Right lobe of liver (tissue), 6 donors: ENCODE measurements around the gene KRT10. TPM values are rescaled to one million over a fixed set of nuclear protein-coding genes. Genes with fewer than 3 reads are reported as not detected.

Experiments used
- ATAC-seq, 4 donors: fragments of 200-7000 bp; cut with Tn5 transposase; one replicate each; pipeline ENCODE4 v1.9.1; 2020; ENCODE audit warnings: mild to moderate bottlenecking in 4 of 4, moderate library complexity in 4 of 4
- DNase-seq, 3 donors: peaks; one replicate each; pipeline ENCODE4 v3.0.0-alpha.2; 2020
- H3K27ac ChIP-seq, 3 donors: fragments of 200-600 bp; one replicate each; pipeline ENCODE4 v1.8.0; 2022
- H3K27me3 ChIP-seq, 2 donors: fragments of 200-600 bp; one replicate each; pipeline ENCODE4 v1.8.0; 2022
- H3K36me3 ChIP-seq, 4 donors: fragments of 200-600 bp; sonication (generic) in 1 of 4; one replicate each; pipeline versions ENCODE4 v1.5.1 to v1.8.0; 2017 to 2022; ENCODE audit warnings: control low read depth in 1 of 4
- H3K4me1 ChIP-seq, 4 donors: fragments of 200-600 bp; sonication (generic) in 1 of 4; one replicate each; pipeline versions ENCODE4 v1.5.1 to v1.8.0; 2017 to 2022; ENCODE audit warnings: control low read depth in 1 of 4
- H3K4me3 ChIP-seq, 3 donors: fragments of 200-600 bp; one replicate each; pipeline ENCODE4 v1.8.0; 2022
- H3K9me3 ChIP-seq, 4 donors: fragments of 200-600 bp; sonication (generic) in 1 of 4; one replicate each; pipeline versions ENCODE4 v1.5.1 to v1.8.0; 2017 to 2022; ENCODE audit warnings: control low read depth in 1 of 4
- POLR2A ChIP-seq: fragments of 450-650 bp; IDR thresholded peaks from one replicate; pipeline ENCODE4 v1.6.1; 2017; ENCODE audit warnings: antibody characterized with exemption, mild to moderate bottlenecking
- WGBS: methylation state at CpG from one replicate; pipeline ENCODE4 v1.1.6; 2018; ENCODE audit warnings: low coverage, low lambda C conversion rate; ENCODE audit not compliant: insufficient coverage; ENCODE audit errors: missing lambda C conversion rate; 5-methylcytosine and 5-hydroxymethylcytosine counted together
- intact Hi-C, 2 donors: fragments of 100-400 bp; cut with DNase I; formaldehyde crosslinking; loops; one replicate each; pipeline versions ENCODE4 v1.11.2 to v1.14.1; 2022
- total RNA-seq, 6 experiments: library from RNA; depleted of rRNA in 2 of 6; stranded (reverse); fragments of >200 nt in 2 of 6; fragmentation: NEBNext Ultra II Directional in 3 of 6; extraction: Animal tissue kit (Norgen Biotek cat#: 25700) in 3 of 6; gene quantifications; one replicate each; pipeline versions ENCODE4 v1.1.0 to v1.2.4, GENCODE V29; 2016 to 2023
- TF ChIP-seq, protein P1 (sequence below), 4 donors: fragments of 200-600 bp in 3 of 4; fragments of 450-650 bp in 1 of 4; IDR thresholded peaks; one replicate each; pipeline versions ENCODE4 v1.5.1 to v1.8.0; 2016 to 2022; ENCODE audit warnings: antibody characterized with exemption in 4 of 4, mild to moderate bottlenecking in 2 of 4
- donor health status: DM: no; HTN: yes; CAD: no.
- donor health status: DM: no; HTN: no; CAD: no.
- donor health status: DM: no; HTN: no; CAD: no.
- donor health status: DM: no; HTN: yes; CAD: no.
- donor health status: DM: no; HTN: yes; CAD: no.

Gene KRT10
- total RNA-seq, 6 experiments from 2014 or later = 11.4 to 20.4 (median 17.4) TPM

DNA sequence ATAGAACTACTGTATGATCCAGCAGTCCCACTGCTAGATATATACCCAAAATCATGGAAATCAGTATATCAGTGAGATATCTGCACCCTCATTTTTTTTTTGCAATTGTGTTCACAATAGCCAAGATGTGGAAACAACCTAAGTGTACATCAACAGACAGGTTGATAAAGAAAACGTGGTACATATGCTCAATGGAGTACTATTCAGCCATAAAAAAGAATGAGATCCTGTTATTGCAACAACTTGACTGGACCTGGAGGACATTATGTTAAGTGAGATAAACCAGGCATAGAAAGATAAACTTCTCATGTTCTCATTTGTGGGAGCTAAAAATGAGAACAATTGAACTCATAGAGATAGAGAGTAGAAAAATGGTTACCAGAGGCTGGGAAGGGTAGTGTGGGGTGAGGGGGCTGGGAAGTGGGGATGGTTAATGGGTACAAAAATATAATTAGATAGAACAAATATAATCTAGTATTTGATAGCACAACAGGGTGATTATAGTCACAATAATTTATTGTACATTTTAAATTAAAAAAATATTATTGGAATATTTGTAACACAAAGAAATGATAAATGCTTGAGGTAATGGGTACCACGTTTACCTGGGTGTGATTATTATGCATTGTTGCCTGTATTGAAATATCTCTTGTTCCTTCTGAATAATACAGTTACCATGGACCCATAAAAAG is 7.8 kb upstream of the KRT10 start:
- DNase-seq (no peak), ATAC-seq (no peak)
- H3K36me3 ChIP-seq = peaks cover 0 to 9% (median 0%) of the 10 kb centered on the region in 4 donors
- no peak for TF ChIP-seq POLR2A
- TF ChIP-seq, protein P1, sequence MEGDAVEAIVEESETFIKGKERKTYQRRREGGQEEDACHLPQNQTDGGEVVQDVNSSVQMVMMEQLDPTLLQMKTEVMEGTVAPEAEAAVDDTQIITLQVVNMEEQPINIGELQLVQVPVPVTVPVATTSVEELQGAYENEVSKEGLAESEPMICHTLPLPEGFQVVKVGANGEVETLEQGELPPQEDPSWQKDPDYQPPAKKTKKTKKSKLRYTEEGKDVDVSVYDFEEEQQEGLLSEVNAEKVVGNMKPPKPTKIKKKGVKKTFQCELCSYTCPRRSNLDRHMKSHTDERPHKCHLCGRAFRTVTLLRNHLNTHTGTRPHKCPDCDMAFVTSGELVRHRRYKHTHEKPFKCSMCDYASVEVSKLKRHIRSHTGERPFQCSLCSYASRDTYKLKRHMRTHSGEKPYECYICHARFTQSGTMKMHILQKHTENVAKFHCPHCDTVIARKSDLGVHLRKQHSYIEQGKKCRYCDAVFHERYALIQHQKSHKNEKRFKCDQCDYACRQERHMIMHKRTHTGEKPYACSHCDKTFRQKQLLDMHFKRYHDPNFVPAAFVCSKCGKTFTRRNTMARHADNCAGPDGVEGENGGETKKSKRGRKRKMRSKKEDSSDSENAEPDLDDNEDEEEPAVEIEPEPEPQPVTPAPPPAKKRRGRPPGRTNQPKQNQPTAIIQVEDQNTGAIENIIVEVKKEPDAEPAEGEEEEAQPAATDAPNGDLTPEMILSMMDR (IDR thresholded peaks at IDR 0.05) = no peak
- whole genome bisulfite sequencing = 83% methylated on average over 2 of the region's 2 CpGs
- no peak overlapping the region for H3K27ac ChIP-seq
- intact Hi-C loops = no loop called here
- no peaks in the 10 kb centered on the region for H3K9me3 ChIP-seq
- no peaks in the 10 kb centered on the region for H3K4me1 ChIP-seq
- no peaks in the 10 kb centered on the region for H3K27me3 ChIP-seq
- H3K4me3 ChIP-seq = no peak overlapping the region

DNA sequence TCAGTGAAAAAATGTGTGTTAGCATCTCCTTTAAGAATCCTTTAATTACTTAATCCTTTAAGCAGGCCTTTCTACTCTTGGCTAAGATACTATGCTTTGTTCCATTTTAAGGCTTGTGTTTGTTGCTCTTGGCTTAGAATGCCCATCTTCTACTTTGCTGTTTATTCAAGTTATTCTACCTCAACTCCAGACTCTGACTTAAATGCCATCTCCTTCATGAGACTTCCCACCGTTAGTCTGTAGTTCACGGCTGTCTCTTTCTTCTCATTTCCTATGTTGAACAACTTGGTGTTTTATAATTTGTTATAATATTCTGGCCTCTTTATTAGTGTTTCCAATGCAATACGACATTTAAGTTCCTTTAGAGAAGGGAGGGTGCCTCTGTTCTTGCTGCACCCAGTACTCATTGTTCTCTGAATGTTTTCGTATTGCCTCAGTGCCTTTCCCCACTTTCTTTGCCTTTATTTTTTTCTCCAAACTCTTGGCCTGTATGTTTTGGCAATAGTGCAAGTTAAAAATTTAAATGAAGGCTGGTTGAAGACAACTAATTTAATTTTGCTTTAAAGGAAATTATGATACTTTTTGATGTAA is 6.1 kb upstream of the KRT10 start:
- 87% methylated on average over 4 of the region's 4 CpGs for WGBS
- H3K27me3 ChIP-seq = no peaks in the 10 kb centered on the region
- no peak for TF ChIP-seq POLR2A
- TF ChIP-seq, protein P1 (IDR thresholded peaks at IDR 0.05) = no peak
- H3K4me1 ChIP-seq = no peaks in the 10 kb centered on the region
- no peaks in the 10 kb centered on the region for H3K36me3 ChIP-seq
- H3K4me3 ChIP-seq = no peak overlapping the region
- DNase-seq (no peak), ATAC-seq (no peak)
- intact Hi-C loops = no loop called here
- H3K9me3 ChIP-seq = no peaks in the 10 kb centered on the region
- no peak overlapping the region for H3K27ac ChIP-seq

DNA sequence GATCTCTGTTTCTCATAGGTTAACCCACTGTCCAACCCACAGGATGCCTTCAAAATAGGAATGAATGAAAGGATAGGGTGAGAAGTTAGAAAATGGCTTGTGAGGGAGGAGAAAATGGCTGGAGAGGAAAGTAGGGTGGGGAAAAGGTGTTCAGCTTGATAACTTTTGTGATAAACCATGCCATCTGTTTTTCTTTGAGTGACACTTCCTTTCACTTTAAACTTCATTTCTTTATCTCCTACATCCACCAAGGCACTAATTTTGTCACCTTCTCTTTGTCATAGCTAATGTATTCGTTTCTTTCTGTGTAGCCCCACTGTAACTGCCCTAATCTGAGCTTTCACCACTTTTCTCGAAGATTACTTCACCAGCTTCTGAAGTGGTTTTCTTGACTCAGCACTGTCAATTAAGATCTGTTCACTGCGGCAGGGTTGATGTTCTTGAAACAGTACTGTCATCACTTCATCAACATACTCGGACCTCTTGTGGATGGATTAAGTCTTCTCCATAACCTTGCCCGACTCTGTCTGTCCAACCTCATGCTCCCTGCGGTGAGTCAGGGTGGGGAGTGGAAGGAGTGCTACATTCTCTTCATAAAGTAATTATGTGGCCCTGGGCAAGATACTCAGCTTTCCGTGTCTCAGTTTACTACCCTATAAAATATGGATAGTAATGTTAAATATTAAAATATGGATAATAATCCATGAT is 5.5 kb upstream of the KRT10 start:
- Histone ChIP-seq H3K4me3 (no peak overlapping the region), H3K27ac (no peak overlapping the region), H3K9me3 (no peaks in the 10 kb centered on the region), H3K27me3 (no peaks in the 10 kb centered on the region), H3K36me3 (no peaks in the 10 kb centered on the region), H3K4me1 (no peaks in the 10 kb centered on the region)
- ATAC-seq (no peak), DNase-seq (no peak)
- TF ChIP-seq, protein P1 (IDR thresholded peaks at IDR 0.05) = no peak
- TF ChIP-seq POLR2A = no peak
- intact Hi-C loops = no loop called here
- WGBS = 69% methylated on average over 6 of the region's 7 CpGs

DNA sequence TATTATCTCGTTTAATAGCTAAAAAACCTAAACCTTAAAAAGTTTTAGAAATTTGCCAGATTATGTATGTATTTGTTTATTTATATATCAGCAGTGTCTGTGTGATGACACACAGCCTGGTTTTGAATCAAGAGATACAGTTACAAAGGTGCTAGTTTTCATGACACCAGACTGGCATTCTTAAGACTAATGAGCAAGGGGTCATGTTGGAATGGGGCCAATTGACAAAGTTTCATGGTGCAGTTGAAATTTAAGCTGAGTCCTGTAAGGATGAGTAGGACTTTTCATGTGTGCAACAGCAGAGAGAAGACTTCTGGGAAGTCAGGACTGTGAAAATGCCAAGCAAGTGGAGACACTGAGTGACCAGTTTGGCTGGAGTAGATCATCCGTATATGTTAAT is 3.2 kb upstream of the KRT10 start:
- Histone ChIP-seq H3K36me3 (no peaks in the 10 kb centered on the region), H3K4me1 (no peaks in the 10 kb centered on the region), H3K27me3 (no peaks in the 10 kb centered on the region), H3K4me3 (no peak overlapping the region), H3K27ac (no peak overlapping the region), H3K9me3 (no peaks in the 10 kb centered on the region)
- no peak for TF ChIP-seq POLR2A
- no peak for ATAC-seq
- WGBS = 84% methylated on average over 2 of the region's 2 CpGs
- intact Hi-C loops = no loop called here
- DNase-seq = no peak
